Islet of Langerhans (tissue), 1 donor: ENCODE results near the gene H6PD.
A peak's percentile ranks its signal among the peaks of the same experiment; 100 is the strongest.

Source experiments
- FAIRE-seq: peaks from one replicate; lab custom pipeline; 2011; peaks lifted over from hg19 to GRCh38; lab: Jason Lieb, UNC

H6PD gene

GRCh38 chr1:9278585-9279153, 44.1 kb downstream of the H6PD start:
- no peak for FAIRE-seq

- FAIRE-seq: no peak
These were observed 44.7 kb downstream of the H6PD start for GRCh38 chr1:9279172-9279840.

- no peak for FAIRE-seq
These were observed 45.7 kb downstream of the H6PD start for GRCh38 chr1:9280015-9280860.

- FAIRE-seq: no peak
These were observed 46.7 kb downstream of the H6PD start for GRCh38 chr1:9281071-9281827.

GRCh38 chr1:9281908-9282695, 47.5 kb downstream of the H6PD start:
- no peak for FAIRE-seq

GRCh38 chr1:9282696-9282955, 48.1 kb downstream of the H6PD start:
- FAIRE-seq: no peak

- FAIRE-seq: no peak
These were observed 49.5 kb downstream of the H6PD start for GRCh38 chr1:9284061-9284460.

GRCh38 chr1:9286556-9286955, 52.0 kb downstream of the H6PD start:
- no peak for FAIRE-seq

- peak; percentile 47 for FAIRE-seq
These were observed 54.5 kb downstream of the H6PD start for GRCh38 chr1:9289090-9289534.

GRCh38 chr1:9289711-9290485, 55.3 kb downstream of the H6PD start:
- peak; percentile 49 for FAIRE-seq

GRCh38 chr1:9291914-9292360, 57.4 kb downstream of the H6PD start:
- no peak for FAIRE-seq

- FAIRE-seq: no peak
These were observed 58.0 kb downstream of the H6PD start, which contains the start of gene SPSB1 for GRCh38 chr1:9292361-9293240. Gene SPSB1 (plus strand): TSS chr1:9292894. CDS start chr1:9355892, 62,998 bp downstream.

GRCh38 chr1:9293241-9293532, 58.6 kb downstream of the H6PD start:
- no peak for FAIRE-seq

GRCh38 chr1:9293533-9294404, 59.2 kb downstream of the H6PD start:
- FAIRE-seq: no peak

GRCh38 chr1:9294405-9294773, 59.8 kb downstream of the H6PD start:
- FAIRE-seq: no peak

- no peak for FAIRE-seq
These were observed 60.5 kb downstream of the H6PD start for GRCh38 chr1:9294910-9295636.

GRCh38 chr1:9295884-9296283, 61.3 kb downstream of the H6PD start:
- FAIRE-seq: no peak

GRCh38 chr1:9296850-9297249, 62.3 kb downstream of the H6PD start:
- no peak for FAIRE-seq

GRCh38 chr1:9297831-9298230, 63.3 kb downstream of the H6PD start:
- no peak for FAIRE-seq
